K562 (cell line): Measurements from ENCODE around the gene SET. TPM values are rescaled to one million over a fixed set of nuclear protein-coding genes. Genes with fewer than 3 reads are reported as not detected.

Experiments used
- ATAC-seq: fragments of 200-7000 bp; cut with Tn5 transposase; 3 replicates; pipeline ENCODE4 v1.9.1; 2020; ENCODE audit warnings: moderate library complexity
- BruUV-seq: library from RNA; stranded (reverse); fragments of 400-500 nt; replicated peaks from 2 replicates; lab custom pipeline; 2021; lab: Mats Ljungman, UMichigan
- CTCF ChIA-PET: fragments of 300-600 bp; formaldehyde crosslinking; extraction: SDS; loops from one replicate; lab custom pipeline; 2021; ENCODE audit warnings: low intra/inter-chr PET ratio; lab: Yijun Ruan, JAX
- POLR2A ChIA-PET: fragments of 300-600, 350-650 bp; sonication (Branson Sonifier 250); formaldehyde crosslinking; extraction: SDS; loops from one replicate; lab custom pipeline; 2021; ENCODE audit warnings: antibody characterized with exemption, inconsistent platforms; lab: Yijun Ruan, JAX
- DNase-seq, 4 experiments: peaks; one replicate each; pipeline versions ENCODE4 v3.0.0 to v3.0.0-alpha.2; 2011 to 2018; ENCODE audit warnings: low spot score in 3 of 4, mixed read lengths in 3 of 4; ENCODE audit errors: extremely low read depth in 1 of 4
- FAIRE-seq: peaks from 2 replicates; lab custom pipeline; 2011; peaks lifted over from hg19 to GRCh38; lab: Jason Lieb, UNC
- H2AFZ ChIP-seq: 2 replicates; pipeline ENCODE4 v1.6.0; 2011; ENCODE audit warnings: low read depth, low read length, control low read depth, inconsistent platforms
- H3K27ac ChIP-seq: fragments of 200-600 bp; 3 replicates; pipeline ENCODE4 v1.8.0; 2011; ENCODE audit warnings: low read depth, mild to moderate bottlenecking, control low read depth, inconsistent platforms, low read length, moderate library complexity, mixed read lengths; ENCODE audit errors: extremely low read depth
- H3K27me3 ChIP-seq, 2 experiments: fragments of 300-600 bp in 1 of 2; 2 replicates in 1 of 2; 3 replicates in 1 of 2; pipeline versions ENCODE4 v1.6.0 to v1.8.0; 2011; ENCODE audit warnings: inconsistent platforms in 2 of 2, low read length in 2 of 2, mild to moderate bottlenecking in 1 of 2, mixed read lengths in 1 of 2, moderate library complexity in 1 of 2; ENCODE audit not compliant: control insufficient read depth in 2 of 2, insufficient read depth in 2 of 2
- H3K36me3 ChIP-seq: fragments of 300-600 bp; 3 replicates; pipeline ENCODE4 v1.8.0; 2011; ENCODE audit warnings: mild to moderate bottlenecking, low read length, inconsistent platforms; ENCODE audit not compliant: control insufficient read depth, insufficient read depth
- H3K4me1 ChIP-seq, 2 experiments: fragments of 200-600 bp in 1 of 2; replicated peaks in 1 of 2; 2 replicates in 1 of 2; 3 replicates in 1 of 2; pipeline versions ENCODE4 v1.5.1 to v1.8.0; 2011; ENCODE audit warnings: inconsistent platforms in 2 of 2, low read length in 2 of 2, mild to moderate bottlenecking in 1 of 2, mixed read lengths in 1 of 2, moderate library complexity in 1 of 2; ENCODE audit not compliant: control insufficient read depth in 2 of 2, insufficient read depth in 2 of 2
- H3K4me2 ChIP-seq: 2 replicates; pipeline ENCODE4 v1.6.1; 2011; ENCODE audit warnings: low read length, control low read depth, inconsistent platforms, mixed read lengths; ENCODE audit not compliant: insufficient read depth
- H3K4me3 ChIP-seq: fragments of 200-600 bp; sonication (generic), shearing (Covaris generic); 2 replicates; pipeline ENCODE4 v1.5.1; 2016; ENCODE audit warnings: control low read depth, inconsistent platforms
- H3K79me2 ChIP-seq: fragments of 200-600 bp; 3 replicates; pipeline ENCODE4 v1.8.0; 2011; ENCODE audit warnings: low read length, inconsistent platforms; ENCODE audit not compliant: control insufficient read depth, insufficient read depth
- H3K9ac ChIP-seq, 2 experiments: 2 replicates each; pipeline versions ENCODE4 v1.6.0 to v1.6.1; 2011; ENCODE audit warnings: low read depth in 2 of 2, low read length in 2 of 2, control low read depth in 1 of 2, inconsistent platforms in 1 of 2, mild to moderate bottlenecking in 1 of 2, mixed read lengths in 1 of 2; ENCODE audit not compliant: insufficient read depth in 1 of 2
- H3K9me1 ChIP-seq: one replicate; pipeline ENCODE4 v1.6.0; 2011; ENCODE audit warnings: inconsistent platforms, mild to moderate bottlenecking, low read length, moderate library complexity; ENCODE audit not compliant: control insufficient read depth, insufficient read depth
- H3K9me3 ChIP-seq: replicated peaks from 2 replicates; pipeline ENCODE4 v1.5.1; 2011; ENCODE audit warnings: low read depth, low read length, inconsistent platforms; ENCODE audit not compliant: control insufficient read depth, insufficient read depth
- H4K20me1 ChIP-seq: replicated peaks from 2 replicates; pipeline ENCODE4 v1.6.1; 2011; ENCODE audit warnings: low read length, inconsistent platforms, mixed read lengths; ENCODE audit not compliant: control insufficient read depth, insufficient read depth
- BCOR ChIP-seq: fragments of 450-650 bp; IDR thresholded peaks from 2 replicates; pipeline ENCODE4 v1.6.1; 2016
- BHLHE40 ChIP-seq: IDR thresholded peaks from 2 replicates; pipeline ENCODE4 v1.6.1; 2011; ENCODE audit warnings: low read length, improper control_type of control experiment
- C11orf30 ChIP-seq: fragments of 450-650 bp; IDR thresholded peaks from 2 replicates; pipeline ENCODE4 v1.6.1; 2016; ENCODE audit warnings: low read depth, mild to moderate bottlenecking
- GABPA ChIP-seq: fragments of 200-800 bp; sonication (Bioruptor generic); conservative IDR thresholded peaks from 2 replicates; pipeline ENCODE4 v1.6.1; 2016; ENCODE audit warnings: low read depth, missing genetic modification characterization, missing compliant biosample characterization
- HMG20A ChIP-seq: fragments of 450-650 bp; formaldehyde crosslinking; conservative IDR thresholded peaks from 2 replicates; pipeline ENCODE4 v1.4.0; 2020; ENCODE audit warnings: mild to moderate bottlenecking, mixed read lengths
- LCOR ChIP-seq: sonication (generic); formaldehyde crosslinking; IDR thresholded peaks from 2 replicates; pipeline ENCODE4 v1.8.0; 2022; ENCODE audit warnings: mild to moderate bottlenecking, missing genetic modification reagents
- SOX6 ChIP-seq: fragments of 450-650 bp; IDR thresholded peaks from 2 replicates; pipeline ENCODE4 v1.6.1; 2014; ENCODE audit warnings: mild to moderate bottlenecking
- TBP ChIP-seq: optimal IDR thresholded peaks from 2 replicates; pipeline ENCODE3; 2011; ENCODE audit warnings: low read depth, low read length, improper control_type of control experiment
- ZNF311 ChIP-seq: fragments of 250-450 bp; sonication (Bioruptor Pico); IDR thresholded peaks from 2 replicates; pipeline ENCODE4 v1.4.0; 2020; ENCODE audit warnings: mild to moderate bottlenecking, moderate library complexity
- ZNF398 ChIP-seq: fragments of 250-450 bp; sonication (Bioruptor Pico); IDR thresholded peaks from 2 replicates; pipeline ENCODE4 v1.8.0; 2021; ENCODE audit warnings: moderate library complexity, mild to moderate bottlenecking, inconsistent platforms
- ZNF740 ChIP-seq, 3 experiments: fragments of 200-800 bp in 1 of 3; sonication (Bioruptor generic) in 1 of 3; sonication (generic) in 1 of 3; formaldehyde crosslinking in 1 of 3; IDR thresholded peaks; 2 replicates each; pipeline versions ENCODE4 v1.6.1 to v1.8.0; 2016 to 2022; ENCODE audit warnings: mild to moderate bottlenecking in 2 of 3, missing compliant biosample characterization in 2 of 3, missing genetic modification characterization in 2 of 3, missing genetic modification reagents in 1 of 3
- WGBS: fragments of 100-300 bp; shearing (Covaris generic); methylation state at CpG from one replicate; pipeline ENCODE4 v1.1.6; 2016; ENCODE audit warnings: low coverage, mixed read lengths; ENCODE audit not compliant: insufficient coverage; ENCODE audit errors: missing lambda C conversion rate; 5-methylcytosine and 5-hydroxymethylcytosine counted together
- in situ Hi-C: fragments of 300-500 bp; cut with MboI; formaldehyde crosslinking; loops from 4 replicates; pipeline ENCODE4 v1.15.0; 2018; ENCODE audit warnings: inconsistent platforms, mixed read lengths
- intact Hi-C: fragments of 100-400 bp; cut with micrococcal nuclease; formaldehyde crosslinking; loops from 2 replicates; pipeline ENCODE4 v1.14.2; 2022
- polyA plus RNA-seq, 8 experiments: library from polyadenylated mRNA; depleted of rRNA in 4 of 8; stranded (reverse) in 5 of 8; unstranded in 3 of 8; fragments of >200 nt; fragmentation: Nextera tagmentation in 2 of 8; fragmentation: Illumina TruSeq in 1 of 8; extraction: Ambion mirVana in 2 of 8; extraction: Trizol in 1 of 8; gene quantifications; 2 replicates each; pipeline versions ENCODE4 v1.2.1 to v1.2.3, GENCODE V29; 2011 to 2014; ENCODE audit warnings: inconsistent platforms in 1 of 8, missing spikeins in 1 of 8
- total RNA-seq, 7 experiments: library from RNA; depleted of rRNA in 6 of 7; stranded (reverse); fragments of >200 nt in 6 of 7; fragmentation: Illumina TruSeq in 2 of 7; extraction: Trizol in 2 of 7; gene quantifications; 2 replicates each; pipeline versions ENCODE4 v1.2.1 to v1.2.3, GENCODE V29; 2011 to 2021; ENCODE audit warnings: low replicate concordance in 1 of 7
- TF ChIP-seq, protein P1 (sequence below): sonication (generic); formaldehyde crosslinking; IDR thresholded peaks from 2 replicates; pipeline ENCODE4 v1.8.1; 2023; ENCODE audit warnings: mild to moderate bottlenecking, missing genetic modification reagents
- TF ChIP-seq, protein P2 (sequence below): fragments of 250-450 bp; sonication (Bioruptor Pico); IDR thresholded peaks from 2 replicates; pipeline ENCODE4 v1.5.1; 2021; ENCODE audit warnings: mild to moderate bottlenecking

The SET gene
- total and polyA plus RNA-seq, 9 of the 15 experiments (the other 6 are each of a cell fraction or from before 2014, with no cell fraction given), result 404 to 1,447 (median 907) TPM

- Histone ChIP-seq H2AFZ (no peak overlapping the region), H3K4me1 (peaks cover 5 to 46% of the 10 kb centered on the region in 2 experiments; a peak in 4 of 5 replicates), H3K36me3 (no peaks in the 10 kb centered on the region), H3K4me3 (no peak overlapping the region), H3K4me2 (no peak overlapping the region), H3K27me3 (no peaks in the 10 kb centered on the region), H3K9me3 (no peaks in the 10 kb centered on the region), H3K27ac (no peak overlapping the region), H3K79me2 (peaks cover 8% of the 10 kb centered on the region; the same call in 2 of the 3 replicates), H3K9me1 (no peaks in the 10 kb centered on the region), H4K20me1 (no peaks in the 10 kb centered on the region), H3K9ac (peak overlapping the region in 1 of 2 experiments; percentile 67; a peak in 2 of 4 replicates)
- POLR2A ChIA-PET, result no interaction called here
- in situ Hi-C loops (no loop called here), intact Hi-C loops (no loop called here)
- DNase-seq, result no peak
- ATAC-seq, result no peak
- no TSS peak for BruUV-seq
- no peak for FAIRE-seq
- CTCF ChIA-PET, result no interaction called here
- TF ChIP-seq C11orf30 (no peak), ZNF740 (CRISPR knock-in tag; IDR thresholded peaks at IDR 0.05) (no peak), ZNF740 (tag; IDR thresholded peaks at IDR 0.05) (no peak), ZNF398 (CRISPR knock-in tag) (no peak), BCOR (no peak), HMG20A (no peak), ZNF311 (CRISPR knock-in tag) (no peak), SOX6 (no peak), GABPA (tag) (no peak), LCOR (no peak), BHLHE40 (no peak), TBP (no peak)
- TF ChIP-seq, protein P1, sequence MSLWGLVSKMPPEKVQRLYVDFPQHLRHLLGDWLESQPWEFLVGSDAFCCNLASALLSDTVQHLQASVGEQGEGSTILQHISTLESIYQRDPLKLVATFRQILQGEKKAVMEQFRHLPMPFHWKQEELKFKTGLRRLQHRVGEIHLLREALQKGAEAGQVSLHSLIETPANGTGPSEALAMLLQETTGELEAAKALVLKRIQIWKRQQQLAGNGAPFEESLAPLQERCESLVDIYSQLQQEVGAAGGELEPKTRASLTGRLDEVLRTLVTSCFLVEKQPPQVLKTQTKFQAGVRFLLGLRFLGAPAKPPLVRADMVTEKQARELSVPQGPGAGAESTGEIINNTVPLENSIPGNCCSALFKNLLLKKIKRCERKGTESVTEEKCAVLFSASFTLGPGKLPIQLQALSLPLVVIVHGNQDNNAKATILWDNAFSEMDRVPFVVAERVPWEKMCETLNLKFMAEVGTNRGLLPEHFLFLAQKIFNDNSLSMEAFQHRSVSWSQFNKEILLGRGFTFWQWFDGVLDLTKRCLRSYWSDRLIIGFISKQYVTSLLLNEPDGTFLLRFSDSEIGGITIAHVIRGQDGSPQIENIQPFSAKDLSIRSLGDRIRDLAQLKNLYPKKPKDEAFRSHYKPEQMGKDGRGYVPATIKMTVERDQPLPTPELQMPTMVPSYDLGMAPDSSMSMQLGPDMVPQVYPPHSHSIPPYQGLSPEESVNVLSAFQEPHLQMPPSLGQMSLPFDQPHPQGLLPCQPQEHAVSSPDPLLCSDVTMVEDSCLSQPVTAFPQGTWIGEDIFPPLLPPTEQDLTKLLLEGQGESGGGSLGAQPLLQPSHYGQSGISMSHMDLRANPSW (CRISPR knock-in tag), result no peak
- TF ChIP-seq, protein P2, sequence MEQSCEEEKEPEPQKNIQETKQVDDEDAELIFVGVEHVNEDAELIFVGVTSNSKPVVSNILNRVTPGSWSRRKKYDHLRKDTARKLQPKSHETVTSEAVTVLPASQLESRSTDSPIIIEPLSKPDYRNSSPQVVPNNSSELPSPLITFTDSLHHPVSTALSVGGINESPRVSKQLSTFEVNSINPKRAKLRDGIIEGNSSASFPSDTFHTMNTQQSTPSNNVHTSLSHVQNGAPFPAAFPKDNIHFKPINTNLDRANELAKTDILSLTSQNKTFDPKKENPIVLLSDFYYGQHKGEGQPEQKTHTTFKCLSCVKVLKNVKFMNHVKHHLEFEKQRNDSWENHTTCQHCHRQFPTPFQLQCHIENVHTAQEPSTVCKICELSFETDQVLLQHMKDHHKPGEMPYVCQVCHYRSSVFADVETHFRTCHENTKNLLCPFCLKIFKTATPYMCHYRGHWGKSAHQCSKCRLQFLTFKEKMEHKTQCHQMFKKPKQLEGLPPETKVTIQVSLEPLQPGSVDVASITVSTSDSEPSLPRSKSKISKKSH (CRISPR knock-in tag), result no peak
- WGBS, result 55% methylated on average over 7 of the region's 7 CpGs
These were observed 39.3 kb downstream of the SET start for GRCh38 chr9:128728298-128728697.
